EL (cell line): ENCODE measurements around the gene GMEB2.
"Not testable (repeated sequence)": the region's sequence is repeated elsewhere in the genome, so short reads cannot be mapped to it uniquely, and the experiment has no call there.

Source experiments
- DNase-seq: peaks from one replicate; pipeline ENCODE4 v3.0.0-alpha.2; 2016

The GMEB2 gene

GRCh38 chr20:63626424-63627128, at the start of gene GMEB2:
TSS of gene GMEB2 (minus strand) at chr20:63627101. CDS start at chr20:63619397, 7,704 bp downstream.
- no peak for DNase-seq

- no peak for DNase-seq
Measured at GRCh38 chr20:63675681-63676368, 48.9 kb upstream of the GMEB2 start.

- no peak for DNase-seq
Measured at GRCh38 chr20:63673951-63674350, 47.0 kb upstream of the GMEB2 start.

GRCh38 chr20:63672666-63673065, 45.8 kb upstream of the GMEB2 start:
- no peak for DNase-seq

GRCh38 chr20:63671695-63672094, 44.8 kb upstream of the GMEB2 start:
- not testable (repeated sequence) for DNase-seq

GRCh38 chr20:63668351-63668750, 41.5 kb upstream of the GMEB2 start:
- DNase-seq, result no peak

- no peak for DNase-seq
Measured at GRCh38 chr20:63667858-63668257, 41.0 kb upstream of the GMEB2 start.

GRCh38 chr20:63665708-63666107, 38.8 kb upstream of the GMEB2 start:
- DNase-seq, result no peak

GRCh38 chr20:63664861-63665594, 38.1 kb upstream of the GMEB2 start:
- no peak for DNase-seq

- DNase-seq, result no peak
Measured at GRCh38 chr20:63664143-63664851, 37.4 kb upstream of the GMEB2 start.

GRCh38 chr20:63663332-63664066, 36.6 kb upstream of the GMEB2 start:
- DNase-seq, result no peak

- DNase-seq, result no peak
Measured at GRCh38 chr20:63662813-63663189, 35.9 kb upstream of the GMEB2 start.

GRCh38 chr20:63661959-63662812, 35.3 kb upstream of the GMEB2 start:
- DNase-seq, result no peak

- DNase-seq, result no peak
Measured at GRCh38 chr20:63661108-63661507, 34.2 kb upstream of the GMEB2 start.

GRCh38 chr20:63660622-63661021, 33.7 kb upstream of the GMEB2 start:
- DNase-seq, result no peak

GRCh38 chr20:63660174-63660573, 33.3 kb upstream of the GMEB2 start:
- not testable (repeated sequence) for DNase-seq

- no peak for DNase-seq
Measured at GRCh38 chr20:63659370-63659769, 32.5 kb upstream of the GMEB2 start.

- DNase-seq, result no peak
Measured at GRCh38 chr20:63658749-63659187, 31.9 kb upstream of the GMEB2 start.

- peak; percentile 92 for DNase-seq
Measured at GRCh38 chr20:63657937-63658748, 31.2 kb upstream of the GMEB2 start, which contains the start of gene RTEL1. TSS of gene RTEL1 (plus strand) at chr20:63658312. CDS start at chr20:63659403, 1,091 bp downstream.

GRCh38 chr20:63657260-63657936, 30.5 kb upstream of the GMEB2 start:
- peak; percentile 18 for DNase-seq
